ENCODE data around the gene ABCA7.

Gene ABCA7, protein sequence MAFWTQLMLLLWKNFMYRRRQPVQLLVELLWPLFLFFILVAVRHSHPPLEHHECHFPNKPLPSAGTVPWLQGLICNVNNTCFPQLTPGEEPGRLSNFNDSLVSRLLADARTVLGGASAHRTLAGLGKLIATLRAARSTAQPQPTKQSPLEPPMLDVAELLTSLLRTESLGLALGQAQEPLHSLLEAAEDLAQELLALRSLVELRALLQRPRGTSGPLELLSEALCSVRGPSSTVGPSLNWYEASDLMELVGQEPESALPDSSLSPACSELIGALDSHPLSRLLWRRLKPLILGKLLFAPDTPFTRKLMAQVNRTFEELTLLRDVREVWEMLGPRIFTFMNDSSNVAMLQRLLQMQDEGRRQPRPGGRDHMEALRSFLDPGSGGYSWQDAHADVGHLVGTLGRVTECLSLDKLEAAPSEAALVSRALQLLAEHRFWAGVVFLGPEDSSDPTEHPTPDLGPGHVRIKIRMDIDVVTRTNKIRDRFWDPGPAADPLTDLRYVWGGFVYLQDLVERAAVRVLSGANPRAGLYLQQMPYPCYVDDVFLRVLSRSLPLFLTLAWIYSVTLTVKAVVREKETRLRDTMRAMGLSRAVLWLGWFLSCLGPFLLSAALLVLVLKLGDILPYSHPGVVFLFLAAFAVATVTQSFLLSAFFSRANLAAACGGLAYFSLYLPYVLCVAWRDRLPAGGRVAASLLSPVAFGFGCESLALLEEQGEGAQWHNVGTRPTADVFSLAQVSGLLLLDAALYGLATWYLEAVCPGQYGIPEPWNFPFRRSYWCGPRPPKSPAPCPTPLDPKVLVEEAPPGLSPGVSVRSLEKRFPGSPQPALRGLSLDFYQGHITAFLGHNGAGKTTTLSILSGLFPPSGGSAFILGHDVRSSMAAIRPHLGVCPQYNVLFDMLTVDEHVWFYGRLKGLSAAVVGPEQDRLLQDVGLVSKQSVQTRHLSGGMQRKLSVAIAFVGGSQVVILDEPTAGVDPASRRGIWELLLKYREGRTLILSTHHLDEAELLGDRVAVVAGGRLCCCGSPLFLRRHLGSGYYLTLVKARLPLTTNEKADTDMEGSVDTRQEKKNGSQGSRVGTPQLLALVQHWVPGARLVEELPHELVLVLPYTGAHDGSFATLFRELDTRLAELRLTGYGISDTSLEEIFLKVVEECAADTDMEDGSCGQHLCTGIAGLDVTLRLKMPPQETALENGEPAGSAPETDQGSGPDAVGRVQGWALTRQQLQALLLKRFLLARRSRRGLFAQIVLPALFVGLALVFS (N-terminal part only)
- 9.6 to 170 reads per million in 2 experiments for total RNA-seq

GRCh38 chr19:1039646-1040475 lies at the start of gene ABCA7:
Gene ABCA7 (plus strand): TSS chr19:1040107. CDS start chr19:1041362, 1,255 bp downstream.
- peak; percentile 99 for DNase-seq (ENCODE audit: low read depth)

DNA sequence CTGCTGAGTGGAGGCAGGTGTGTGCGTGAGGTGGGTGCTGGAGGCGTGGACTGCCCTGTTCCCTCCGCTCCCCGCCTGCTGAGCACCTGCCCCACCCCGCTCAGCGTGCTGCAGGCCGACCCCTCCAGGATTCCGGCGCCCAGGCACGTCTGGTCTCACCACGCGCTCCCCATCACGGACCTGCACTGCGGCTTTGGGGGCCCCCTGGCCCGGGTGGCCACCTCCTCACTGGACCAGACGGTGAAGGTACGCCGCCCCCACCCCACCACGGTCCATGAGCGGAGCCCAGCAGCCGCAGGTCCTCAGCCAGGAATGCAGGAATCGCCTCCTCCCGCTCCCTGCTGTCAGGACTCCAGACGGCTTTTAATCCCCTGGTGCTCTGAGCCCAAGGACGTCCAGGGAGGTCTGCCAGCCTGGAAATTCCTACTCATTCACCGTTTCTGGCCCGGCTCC lies 49.8 kb upstream of the ABCA7 start:
- DNase-seq (ENCODE audit: low read depth) = no peak

DNA sequence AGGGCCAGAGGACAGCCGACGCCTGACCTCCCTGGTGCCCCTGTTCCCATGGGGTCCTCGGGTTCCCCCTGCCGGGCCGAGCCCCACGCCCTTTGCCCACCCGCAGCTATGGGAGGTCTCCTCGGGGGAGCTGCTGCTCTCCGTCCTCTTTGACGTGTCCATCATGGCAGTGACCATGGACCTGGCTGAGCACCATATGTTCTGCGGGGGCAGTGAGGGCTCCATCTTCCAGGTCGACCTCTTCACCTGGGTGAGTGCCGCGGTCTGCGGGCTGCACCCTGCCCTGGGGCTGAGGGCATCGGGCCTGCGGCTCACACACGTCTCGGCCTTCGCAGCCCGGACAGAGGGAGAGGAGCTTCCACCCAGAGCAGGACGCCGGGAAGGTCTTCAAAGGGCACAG lies 49.2 kb upstream of the ABCA7 start:
- DNase-seq (ENCODE audit: low read depth) = no peak

DNA sequence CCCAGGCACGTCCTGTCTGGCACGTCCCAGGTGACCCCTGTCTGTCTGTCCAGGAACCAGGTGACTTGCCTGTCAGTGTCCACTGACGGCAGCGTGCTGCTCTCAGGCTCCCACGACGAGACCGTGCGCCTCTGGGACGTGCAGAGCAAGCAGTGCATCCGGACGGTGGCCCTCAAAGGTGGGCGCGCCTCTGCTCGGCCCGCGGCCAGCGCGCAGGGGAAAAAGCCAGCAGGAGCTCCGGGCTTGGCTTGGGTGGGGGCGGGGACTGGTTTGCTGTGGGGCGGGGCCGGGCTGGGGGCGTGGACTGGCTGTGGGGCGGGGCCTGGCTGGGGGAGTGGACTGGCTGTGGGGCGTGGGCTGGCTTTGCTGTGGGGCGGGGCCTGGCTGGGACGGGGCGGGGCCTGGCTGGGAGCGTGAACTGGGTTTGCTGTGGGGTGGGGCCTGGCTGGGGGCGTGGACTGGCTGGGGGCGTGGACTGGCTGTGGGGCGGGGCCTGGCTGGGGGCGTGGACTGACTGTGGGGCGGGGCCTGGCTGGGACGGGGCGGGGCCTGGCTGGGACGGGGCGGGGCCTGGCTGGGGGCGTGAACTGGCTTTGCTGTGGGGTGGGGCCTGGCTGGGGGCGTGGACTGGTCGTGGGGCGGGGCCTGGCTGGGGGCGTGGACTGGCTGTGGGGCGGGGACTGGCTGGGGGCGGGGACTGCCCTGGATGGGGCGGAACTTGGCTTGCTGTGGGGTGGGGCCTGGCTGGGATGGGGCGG lies 48.6 kb upstream of the ABCA7 start:
- DNase-seq (ENCODE audit: low read depth) = peak; percentile 71

- no peak for DNase-seq (ENCODE audit: low read depth)
Measured at GRCh38 chr19:991932-992669, 47.8 kb upstream of the ABCA7 start.

GRCh38 chr19:992670-993055 lies 47.2 kb upstream of the ABCA7 start:
- no peak for DNase-seq (ENCODE audit: low read depth)

- no peak for DNase-seq (ENCODE audit: low read depth)
Measured at GRCh38 chr19:993361-993830, 46.5 kb upstream of the ABCA7 start.

DNA sequence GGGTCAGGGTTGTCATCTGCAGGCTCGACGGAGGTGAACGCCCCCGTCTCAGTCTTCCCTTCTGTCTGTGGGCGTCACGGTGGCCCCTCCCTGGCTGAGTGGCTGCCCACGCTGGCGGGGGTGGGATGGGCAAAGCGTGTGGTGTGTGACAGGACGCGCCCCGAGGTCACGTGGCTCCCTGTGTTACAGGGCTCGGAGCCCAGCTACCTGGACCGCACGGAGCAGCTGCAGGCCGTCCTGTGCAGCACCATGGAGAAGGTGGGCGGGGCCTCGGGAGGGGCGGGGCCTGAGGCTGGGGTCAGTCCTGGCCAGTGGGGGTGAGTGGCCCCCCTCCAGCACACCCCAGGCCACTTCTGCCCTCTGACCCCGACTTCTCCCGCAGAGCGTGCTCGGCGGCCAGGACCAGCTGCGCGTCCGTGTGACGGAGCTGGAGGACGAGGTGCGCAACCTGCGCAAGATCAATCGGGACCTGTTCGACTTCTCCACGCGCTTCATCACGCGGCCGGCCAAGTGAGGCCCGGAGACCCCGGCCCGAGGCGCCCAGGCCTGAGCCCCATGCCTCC lies 46.0 kb upstream of the ABCA7 start:
- DNase-seq (ENCODE audit: low read depth) = no peak

DNA sequence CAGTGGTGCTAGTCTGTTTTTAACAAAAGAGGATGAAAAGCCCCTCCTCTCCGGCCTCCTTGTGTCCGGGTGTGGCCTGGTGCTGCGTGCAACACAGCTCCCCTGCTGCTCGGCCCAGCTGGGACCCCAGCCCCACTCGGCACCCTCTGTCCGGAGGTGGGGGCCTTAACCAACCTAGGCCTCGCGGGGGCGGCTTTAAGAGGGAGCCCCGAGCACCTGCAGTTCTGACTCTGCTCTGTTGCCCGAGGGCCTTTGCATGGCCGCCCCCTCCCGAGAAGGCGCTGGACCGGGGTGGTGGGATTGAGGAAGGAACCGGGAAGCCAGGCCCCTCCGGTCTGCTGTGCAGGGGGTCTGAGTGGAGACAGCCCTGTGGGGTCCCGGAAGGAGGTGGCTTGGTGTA lies 45.4 kb upstream of the ABCA7 start:
- no peak for DNase-seq (ENCODE audit: low read depth)

DNA sequence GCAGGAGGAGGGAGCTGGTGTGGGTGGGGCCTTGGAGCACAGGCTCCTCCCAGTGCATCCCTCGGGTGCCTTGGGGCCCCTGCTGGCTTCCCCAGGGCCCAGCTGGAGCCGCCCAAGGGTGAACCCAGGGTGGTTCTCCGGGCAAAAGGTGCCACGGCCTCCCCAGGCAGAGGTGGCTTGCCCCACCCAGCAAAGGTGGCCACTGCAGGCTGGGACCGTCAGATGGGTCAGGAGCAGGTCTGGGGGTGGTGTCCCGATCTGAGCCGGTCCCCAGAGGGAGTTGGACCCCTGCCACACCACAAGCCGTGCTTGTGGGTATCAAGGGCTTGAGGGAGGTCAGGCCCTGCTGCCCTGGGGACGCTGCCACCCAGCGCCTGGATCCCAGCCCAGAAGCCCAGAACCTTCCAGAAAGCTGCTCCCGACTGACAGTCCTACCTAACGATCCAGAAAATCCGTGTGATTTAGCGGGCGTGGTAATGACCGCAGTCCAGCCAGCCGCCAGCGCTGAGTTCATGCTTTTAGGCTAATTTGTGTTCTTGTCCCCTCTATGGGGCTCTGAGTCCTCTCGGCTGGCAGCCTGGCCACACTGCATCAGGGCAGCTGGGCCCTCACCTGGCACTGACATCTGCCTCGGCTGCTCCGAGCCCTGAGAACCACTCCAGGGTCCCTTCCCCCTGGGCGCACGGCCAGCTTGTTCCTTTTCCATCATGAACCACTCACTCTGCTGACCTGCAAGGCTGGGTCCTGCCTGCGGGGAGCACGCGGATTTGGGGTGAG lies 44.7 kb upstream of the ABCA7 start:
- no peak for DNase-seq (ENCODE audit: low read depth)

DNA sequence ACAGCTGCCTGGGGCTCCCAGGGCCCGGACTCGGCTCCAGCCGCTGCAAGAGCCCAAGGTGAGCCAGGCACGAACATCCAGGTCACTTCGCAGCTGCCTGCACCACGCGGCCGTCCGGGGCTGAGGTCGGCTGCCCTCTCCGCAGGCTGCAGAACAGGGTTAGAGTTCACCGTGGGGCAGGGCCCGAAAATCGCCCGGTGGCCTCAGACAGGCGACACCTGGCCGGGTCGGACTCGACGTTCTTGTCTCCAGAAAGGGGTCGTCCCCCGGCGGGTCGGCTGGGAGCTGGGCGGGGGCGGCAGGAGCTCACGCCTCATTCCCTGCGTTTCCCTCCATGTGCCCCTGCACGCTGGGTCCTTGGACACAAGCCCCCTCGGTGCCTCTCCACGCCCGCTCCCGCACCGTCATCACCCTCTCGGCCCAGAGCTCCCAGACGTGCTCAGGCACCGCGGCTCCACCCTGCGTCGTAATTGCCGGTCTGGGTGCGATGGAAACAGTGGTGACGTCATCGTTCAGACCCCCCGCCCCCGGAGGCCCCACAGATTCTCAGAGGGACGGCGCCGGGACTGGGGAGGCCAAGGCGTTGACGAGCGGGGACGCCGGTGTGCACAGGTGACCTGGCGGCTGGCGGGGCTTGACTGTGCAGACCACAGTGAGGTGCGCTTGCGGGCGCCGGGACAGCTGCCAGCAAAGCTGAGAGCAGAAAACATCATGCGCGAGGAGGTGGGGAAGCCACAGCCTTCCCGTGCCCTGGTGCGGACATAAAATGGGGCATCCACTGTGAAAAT lies 43.7 kb upstream of the ABCA7 start:
- DNase-seq (ENCODE audit: low read depth) = peak; percentile 88

- no peak for DNase-seq (ENCODE audit: low read depth)
Measured at GRCh38 chr19:998064-998463, 41.8 kb upstream of the ABCA7 start.

DNA sequence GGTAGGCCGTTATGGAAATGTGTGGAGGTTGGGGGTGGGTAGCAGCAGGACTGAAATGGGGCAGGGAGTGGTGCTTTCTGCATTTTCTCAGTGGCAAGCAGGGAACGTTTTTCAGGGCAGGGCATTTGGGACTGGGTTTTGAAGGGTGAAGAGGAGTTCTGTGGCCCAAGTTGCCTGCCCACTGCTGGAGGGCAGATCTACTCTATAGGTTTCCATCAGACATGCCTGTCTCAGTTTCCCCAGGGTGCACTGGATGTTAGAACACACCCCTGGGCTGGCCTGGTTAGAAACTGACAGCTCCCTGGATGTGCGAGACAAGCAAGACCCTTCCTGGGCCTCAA lies 40.6 kb upstream of the ABCA7 start:
- no peak for DNase-seq (ENCODE audit: low read depth)

GRCh38 chr19:1000095-1000494 lies 39.8 kb upstream of the ABCA7 start, which contains the start of gene GRIN3B:
Gene GRIN3B (plus strand): TSS chr19:1000419. CDS start chr19:1000438, 19 bp downstream.
- peak; percentile 41 for DNase-seq (ENCODE audit: low read depth)

DNA sequence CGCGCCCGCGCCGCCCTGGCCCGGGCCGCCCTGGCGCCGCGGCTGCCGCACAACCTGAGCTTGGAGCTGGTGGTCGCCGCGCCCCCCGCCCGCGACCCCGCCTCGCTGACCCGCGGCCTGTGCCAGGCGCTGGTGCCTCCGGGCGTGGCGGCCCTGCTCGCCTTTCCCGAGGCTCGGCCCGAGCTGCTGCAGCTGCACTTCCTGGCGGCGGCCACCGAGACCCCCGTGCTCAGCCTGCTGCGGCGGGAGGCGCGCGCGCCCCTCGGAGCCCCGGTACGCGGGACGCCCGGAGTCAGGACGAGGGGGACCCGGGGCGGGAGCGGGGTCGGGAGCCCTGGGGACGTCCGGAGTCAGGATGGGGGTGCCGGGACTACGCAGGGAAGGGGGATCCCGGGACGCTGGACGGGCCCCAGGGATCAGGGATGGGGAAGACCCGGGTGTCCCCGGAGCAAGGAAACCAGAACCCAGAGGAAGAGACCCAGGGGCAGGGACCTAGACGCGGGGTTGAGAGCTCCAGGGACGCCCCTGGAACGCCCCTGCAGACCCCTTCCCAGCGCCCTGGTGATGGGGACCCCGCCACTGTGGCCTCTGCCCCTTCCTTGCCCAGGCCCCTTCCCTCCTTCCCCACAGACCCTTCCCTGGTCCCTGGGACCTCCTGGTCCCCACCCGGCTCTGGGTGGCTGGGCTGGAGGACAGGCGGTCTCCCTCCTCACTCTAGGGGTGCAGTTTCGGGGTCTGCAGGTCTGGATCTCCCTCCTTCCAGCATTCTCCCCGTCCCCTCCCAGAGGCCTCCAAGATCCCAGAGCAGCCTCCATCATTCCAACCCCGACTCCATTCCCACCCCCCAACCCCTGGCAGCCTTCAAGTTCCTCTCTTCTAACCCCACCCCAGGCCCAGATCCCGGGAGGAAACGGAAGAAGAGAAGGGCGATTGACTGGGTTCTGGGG lies 39.0 kb upstream of the ABCA7 start:
- DNase-seq (ENCODE audit: low read depth) = no peak

- peak; percentile 53 for DNase-seq (ENCODE audit: low read depth)
Measured at GRCh38 chr19:1001538-1002166, 38.3 kb upstream of the ABCA7 start.

Data from T follicular helper cell (primary cell).